Activated CD8-positive, alpha-beta memory T cell treated with anti-CD3 and anti-CD28 coated beads, Interleukin-2, amount 50 U/mL, for 1 hour (primary cell): Measurements from ENCODE around the gene OR52N1.
A peak's percentile ranks its signal among the peaks of the same experiment; 100 is the strongest.

Experiments
- DNase-seq: peaks from one replicate; pipeline ENCODE4 v3.0.0-alpha.2; 2020; ENCODE audit errors: extremely low read depth

The OR52N1 gene

DNA sequence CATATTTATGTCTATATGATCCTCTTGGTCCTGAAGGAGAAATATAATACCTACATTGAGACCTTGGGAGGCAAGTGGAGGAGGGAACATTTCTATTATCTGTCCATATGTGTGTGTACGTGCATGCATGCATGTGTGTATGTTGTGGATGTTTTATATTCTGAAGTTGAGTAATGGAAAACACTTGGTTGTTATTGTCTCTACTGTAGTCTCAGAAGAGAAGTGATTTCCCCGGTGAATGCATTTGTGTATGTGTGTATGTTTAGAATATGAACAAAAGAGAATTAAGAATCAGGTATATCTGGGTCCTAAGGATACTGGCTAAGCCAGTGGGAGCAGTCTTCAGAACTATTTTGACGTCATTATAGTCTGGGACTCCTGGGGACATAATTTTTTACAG, at the start of gene OR52N1:
Gene OR52N1, minus strand, starts transcription at position 101 of the 400 bp plus-strand sequence. CDS start 2,449 bp downstream, outside the sequence.
- DNase-seq: no peak

- DNase-seq: no peak
Observed at GRCh38 chr11:5837695-5838094, 46.6 kb upstream of the OR52N1 start.

GRCh38 chr11:5833446-5833845, 42.4 kb upstream of the OR52N1 start:
- no peak for DNase-seq

- no peak for DNase-seq
Observed at GRCh38 chr11:5831196-5831829, 40.2 kb upstream of the OR52N1 start.

GRCh38 chr11:5818245-5818886, 27.3 kb upstream of the OR52N1 start:
- DNase-seq: no peak

- no peak for DNase-seq
Observed at GRCh38 chr11:5815534-5815933, 24.5 kb upstream of the OR52N1 start.

GRCh38 chr11:5809905-5810795, 19.1 kb upstream of the OR52N1 start:
- DNase-seq: no peak

- DNase-seq: no peak
Observed at GRCh38 chr11:5809122-5809519, 18.1 kb upstream of the OR52N1 start.

DNA sequence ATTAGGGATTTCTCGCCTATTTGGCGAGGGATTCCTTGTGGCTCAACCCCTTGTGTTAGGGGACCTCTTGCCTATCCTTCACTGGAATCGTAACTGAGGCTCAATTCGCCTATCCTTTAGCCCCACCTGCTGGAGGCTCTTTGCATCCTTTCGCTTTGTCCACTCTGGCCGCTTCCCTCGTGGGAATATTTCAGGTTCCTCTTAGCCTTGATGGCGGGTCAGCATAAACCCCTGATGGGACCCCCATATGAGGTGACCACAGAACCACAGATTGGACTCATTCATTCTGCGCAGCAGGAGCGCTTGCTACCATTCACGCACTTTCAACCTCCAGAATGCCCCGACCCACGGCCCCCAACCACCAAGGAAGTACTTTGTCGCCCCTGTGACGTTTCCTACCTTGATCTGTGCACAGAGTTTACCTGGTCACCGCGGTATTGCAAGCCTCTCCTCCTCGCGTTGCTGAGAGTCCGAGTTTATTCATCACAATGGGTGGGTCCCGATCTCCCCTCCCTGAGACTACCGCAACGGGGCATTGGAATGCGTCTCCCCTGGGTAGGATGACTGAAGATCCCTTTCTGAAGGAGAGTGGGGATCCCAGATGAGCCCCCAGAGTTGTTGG, 17.5 kb upstream of the OR52N1 start, which contains the start of gene OR52N2:
Gene OR52N2, plus strand, starts transcription at position 425 of the 622 bp plus-strand sequence. CDS start 11,412 bp downstream, outside the sequence.
- peak; percentile 18 for DNase-seq

- DNase-seq: no peak
Observed at GRCh38 chr11:5807580-5807979, 16.5 kb upstream of the OR52N1 start.

DNA sequence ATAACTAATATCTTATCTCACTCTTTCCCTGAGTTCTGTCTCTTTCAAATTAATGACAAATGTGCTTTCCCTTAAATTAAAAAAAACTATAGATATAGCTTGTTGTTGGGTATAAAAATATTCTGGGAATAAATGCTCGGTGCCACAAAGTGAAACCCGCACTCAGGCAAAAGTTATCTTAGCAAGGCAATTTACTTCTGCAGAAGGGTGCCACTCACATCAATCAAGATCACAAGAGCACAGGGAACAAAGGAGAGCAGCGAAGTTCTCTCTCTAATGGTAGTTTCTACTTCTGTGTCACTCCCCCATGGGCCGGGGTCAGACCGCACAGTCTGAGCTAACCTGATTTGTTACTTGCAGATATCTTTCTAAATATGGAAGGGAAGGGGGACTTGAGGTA, 12.9 kb upstream of the OR52N1 start:
- no peak for DNase-seq

DNA sequence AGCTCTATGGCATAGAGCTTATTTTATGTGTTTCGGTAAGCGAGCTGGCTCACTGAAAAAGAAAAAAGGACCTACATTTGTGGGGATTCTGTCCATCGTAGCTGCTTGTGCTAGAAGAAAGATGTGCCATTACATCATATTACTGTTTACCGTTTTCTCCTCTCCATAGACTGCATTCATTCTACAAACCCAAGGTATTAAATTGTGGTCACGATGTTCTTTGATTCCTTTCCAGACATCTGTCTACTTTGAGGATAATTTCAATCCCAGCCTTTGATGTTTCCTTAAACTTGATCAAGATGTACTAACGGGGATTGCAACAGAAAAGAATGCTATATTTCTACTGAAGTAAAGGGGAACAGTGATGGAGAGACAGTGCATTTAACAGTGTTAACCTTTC, 5.5 kb upstream of the OR52N1 start:
- DNase-seq: no peak

DNA sequence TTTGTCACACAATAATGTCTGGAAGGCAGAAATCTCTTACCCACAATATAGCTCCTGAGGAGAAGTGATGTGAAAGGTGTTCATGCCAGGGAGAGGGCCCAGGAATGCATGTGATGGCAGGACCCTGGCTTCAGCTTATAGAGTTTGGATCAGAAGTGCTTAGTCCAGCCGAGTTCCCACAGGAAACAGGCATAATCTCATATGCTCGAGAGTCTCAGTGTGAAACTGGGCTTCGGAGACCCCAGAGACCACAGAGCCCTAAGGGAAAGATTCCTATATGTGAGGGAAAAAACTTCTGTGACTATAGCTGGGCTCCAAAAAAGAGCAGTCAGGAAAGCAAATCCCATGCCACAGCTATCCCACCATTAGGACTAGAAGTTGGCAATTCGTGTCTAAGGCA, 7.8 kb downstream of the OR52N1 start, which contains the start of gene OR52N5:
Gene OR52N5, minus strand, starts transcription at position 101 of the 400 bp plus-strand sequence. CDS start 4,721 bp downstream, outside the sequence.
- no peak for DNase-seq

GRCh38 chr11:5767056-5767455, 24.0 kb downstream of the OR52N1 start:
- no peak for DNase-seq

DNA sequence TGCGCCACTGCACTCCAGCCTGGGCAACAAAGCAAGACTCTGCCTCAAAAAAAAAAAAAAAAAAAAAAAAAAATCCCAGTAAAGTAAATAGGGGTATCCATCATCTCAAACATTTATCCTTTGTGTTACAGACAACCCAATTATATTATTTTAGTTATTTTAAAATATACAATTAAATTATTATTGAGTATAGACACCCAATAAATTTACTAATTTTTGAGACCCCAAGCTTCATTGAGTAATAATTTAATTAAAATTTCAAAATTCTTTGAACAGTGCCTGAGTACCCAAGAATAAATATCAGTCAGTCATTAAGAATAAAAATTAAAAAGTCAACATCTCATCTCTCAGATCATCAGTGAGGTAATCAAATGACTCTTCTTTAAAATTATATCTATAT, 37.1 kb downstream of the OR52N1 start, which contains the start of gene OR52N4:
Gene OR52N4, plus strand, starts transcription at position 301 of the 400 bp plus-strand sequence. CDS start 498 bp downstream, outside the sequence.
- no peak for DNase-seq

- DNase-seq: no peak
Observed at GRCh38 chr11:5749836-5750235, 41.2 kb downstream of the OR52N1 start.

DNA sequence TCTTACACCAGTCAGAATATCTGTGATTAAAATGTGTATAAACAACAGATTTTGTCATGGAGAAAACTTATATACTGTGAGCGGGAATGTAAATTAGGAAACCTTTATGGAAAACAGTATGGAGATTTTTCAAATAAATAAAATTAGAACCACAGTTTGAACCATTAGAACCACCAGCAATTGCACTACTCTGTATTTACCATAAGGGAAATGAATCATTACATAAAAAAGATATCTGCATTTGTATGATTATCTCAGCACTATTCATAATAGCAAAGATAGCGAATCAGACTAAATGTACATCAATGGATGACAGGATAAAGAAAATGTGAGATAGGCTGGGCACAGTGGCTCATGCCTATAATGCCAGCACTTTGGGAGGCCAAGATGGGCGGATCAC, 44.5 kb downstream of the OR52N1 start:
- no peak for DNase-seq

DNA sequence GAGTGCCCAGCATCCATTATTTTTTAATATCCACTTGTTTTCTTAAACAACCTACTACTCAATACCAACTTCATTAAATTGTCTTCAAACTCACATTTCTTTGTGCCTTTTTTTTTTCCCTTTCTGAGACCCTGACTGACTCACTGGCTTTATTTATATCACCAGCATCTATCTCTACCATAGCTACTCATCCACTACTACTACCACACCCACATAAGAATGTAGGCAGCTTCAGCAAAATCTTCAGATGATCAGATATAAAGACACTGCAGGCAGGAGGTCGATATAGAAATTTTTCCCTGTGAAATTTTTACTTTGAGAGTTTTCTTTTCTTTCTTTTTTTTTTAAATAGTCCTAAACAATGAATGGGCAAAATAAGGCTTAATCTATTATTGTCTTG, 52.6 kb downstream of the OR52N1 start:
- no peak for DNase-seq

DNA sequence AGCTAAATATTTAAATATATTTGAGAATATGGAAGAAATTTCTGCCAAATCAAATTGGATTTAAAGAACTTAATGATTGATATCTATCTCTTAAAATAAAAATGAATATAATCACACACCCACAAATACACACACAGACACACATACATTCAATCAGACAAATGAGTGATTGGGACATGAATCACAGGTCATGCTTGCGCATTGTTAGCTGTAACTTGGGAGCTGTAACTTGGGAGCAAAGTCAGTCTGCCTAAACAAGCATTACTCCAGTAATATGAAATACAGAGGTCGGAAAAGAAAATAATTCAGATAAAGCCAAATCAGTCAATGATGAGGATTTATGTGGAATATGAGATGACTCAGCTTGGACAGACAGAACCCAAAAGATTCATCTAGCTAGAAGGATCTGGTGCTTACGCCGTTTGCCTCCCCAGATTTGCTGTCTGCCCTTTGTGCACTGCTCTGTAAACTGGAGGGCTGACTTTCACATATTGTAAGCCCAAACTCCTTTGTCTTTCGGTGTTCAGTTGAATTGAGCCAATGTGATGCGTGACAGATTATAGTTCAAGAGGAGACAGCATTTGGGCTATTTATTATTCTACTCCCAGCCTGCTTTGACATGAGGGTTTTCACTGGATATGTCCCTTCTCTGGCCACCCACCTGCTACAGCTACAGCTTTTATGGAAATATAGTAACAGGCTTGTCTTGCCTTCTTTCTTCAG, 53.2 kb downstream of the OR52N1 start:
- no peak for DNase-seq

DNA sequence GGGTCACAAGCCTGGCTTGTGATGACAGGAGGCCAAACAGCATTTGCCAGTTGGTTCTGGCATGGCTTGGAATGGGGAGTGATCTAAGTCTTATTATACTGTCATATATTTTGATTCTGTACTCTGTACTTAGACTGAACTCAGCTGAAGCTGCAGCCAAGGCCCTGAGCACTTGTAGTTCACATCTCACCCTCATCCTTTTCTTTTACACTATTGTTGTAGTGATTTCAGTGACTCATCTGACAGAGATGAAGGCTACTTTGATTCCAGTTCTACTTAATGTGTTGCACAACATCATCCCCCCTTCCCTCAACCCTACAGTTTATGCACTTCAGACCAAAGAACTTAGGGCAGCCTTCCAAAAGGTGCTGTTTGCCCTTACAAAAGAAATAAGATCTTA, 54.0 kb downstream of the OR52N1 start:
- no peak for DNase-seq
